COLO829 (cell line): ENCODE measurements around the gene APBA1.
"Not testable (repeated sequence)": the region's sequence is repeated elsewhere in the genome, so short reads cannot be mapped to it uniquely, and the experiment has no call there.

ENCODE experiments used
- DNase-seq: peaks from one replicate; pipeline ENCODE4 v3.0.0; 2012; ENCODE audit warnings: low spot score

APBA1 gene

GRCh38 chr9:69605406-69605805 lies 66.8 kb downstream of the APBA1 start:
- no peak for DNase-seq

GRCh38 chr9:69604568-69605219 lies 67.5 kb downstream of the APBA1 start:
- DNase-seq, result no peak

DNA sequence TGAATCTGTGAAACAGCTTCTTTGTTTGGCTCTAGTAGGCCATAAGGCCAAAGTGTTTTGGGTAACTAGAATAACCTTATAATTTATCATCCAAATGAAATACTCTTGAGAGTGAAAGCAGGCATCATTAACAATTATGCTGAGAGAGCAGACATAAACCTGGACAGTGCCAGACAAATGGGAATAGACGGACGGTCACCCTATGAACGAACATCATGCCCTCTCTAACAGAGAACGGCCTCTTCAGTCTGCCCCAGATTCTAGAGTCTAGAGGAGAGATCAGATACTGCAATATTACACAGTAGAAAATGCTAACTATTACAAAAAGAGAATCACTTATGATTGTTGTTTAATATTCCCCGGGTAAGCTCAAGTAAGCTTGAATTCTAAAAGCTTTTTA lies 68.5 kb downstream of the APBA1 start:
- no peak for DNase-seq

DNA sequence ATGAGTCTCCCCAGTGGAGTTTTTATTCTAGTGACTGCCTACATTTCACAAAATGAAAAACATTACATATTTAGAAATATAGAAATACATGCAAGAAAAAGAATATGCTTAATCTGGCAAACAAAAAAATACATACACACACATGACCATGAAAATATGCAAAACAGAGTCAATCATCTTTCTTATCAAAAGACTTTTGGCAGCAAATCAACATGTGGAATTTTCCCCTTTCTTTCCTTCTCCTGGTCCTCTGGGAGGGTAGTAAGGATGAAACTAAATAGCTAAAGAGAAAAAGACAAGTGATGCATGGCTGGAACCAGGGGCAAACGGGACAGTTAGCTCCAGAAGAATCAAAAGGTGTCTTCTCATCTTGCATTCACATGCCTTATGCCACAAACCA lies 69.4 kb downstream of the APBA1 start:
- DNase-seq, result no peak

- no peak for DNase-seq
Measured at GRCh38 chr9:69601698-69602097, 70.5 kb downstream of the APBA1 start.

DNA sequence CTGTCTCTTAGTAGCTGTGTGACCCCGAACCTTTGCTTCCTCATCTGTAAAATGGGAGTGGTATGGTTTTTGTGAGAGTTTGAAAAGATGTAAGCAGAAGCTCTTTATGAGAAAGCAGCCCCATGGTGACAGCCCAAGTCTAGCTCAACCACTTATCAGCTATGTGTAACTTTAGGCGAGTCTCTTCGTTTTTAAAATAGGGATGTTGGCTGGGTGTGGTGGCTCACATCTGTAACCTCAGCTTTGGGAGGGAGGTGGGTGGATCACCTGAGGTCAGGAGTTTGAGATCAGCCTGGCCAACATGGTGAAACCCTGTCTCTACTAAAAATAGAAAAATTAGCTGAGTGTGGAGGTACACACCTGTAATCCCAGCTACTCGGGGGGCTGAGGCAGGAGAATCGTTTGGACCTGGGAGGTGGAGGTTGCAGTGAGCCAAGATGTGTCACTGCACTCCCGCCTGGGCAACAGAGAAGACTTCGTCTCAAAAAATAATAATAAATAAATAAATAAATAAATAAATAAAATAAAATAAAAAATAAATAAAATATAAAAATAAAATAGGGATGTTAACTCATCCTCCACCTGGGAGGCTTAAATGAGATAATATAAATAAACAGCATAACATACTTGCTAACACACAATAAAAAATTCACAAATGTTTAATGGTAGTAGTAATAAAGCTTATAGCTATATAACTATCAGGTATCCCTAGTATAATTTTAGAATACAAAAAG lies 71.7 kb downstream of the APBA1 start:
- DNase-seq, result no peak

DNA sequence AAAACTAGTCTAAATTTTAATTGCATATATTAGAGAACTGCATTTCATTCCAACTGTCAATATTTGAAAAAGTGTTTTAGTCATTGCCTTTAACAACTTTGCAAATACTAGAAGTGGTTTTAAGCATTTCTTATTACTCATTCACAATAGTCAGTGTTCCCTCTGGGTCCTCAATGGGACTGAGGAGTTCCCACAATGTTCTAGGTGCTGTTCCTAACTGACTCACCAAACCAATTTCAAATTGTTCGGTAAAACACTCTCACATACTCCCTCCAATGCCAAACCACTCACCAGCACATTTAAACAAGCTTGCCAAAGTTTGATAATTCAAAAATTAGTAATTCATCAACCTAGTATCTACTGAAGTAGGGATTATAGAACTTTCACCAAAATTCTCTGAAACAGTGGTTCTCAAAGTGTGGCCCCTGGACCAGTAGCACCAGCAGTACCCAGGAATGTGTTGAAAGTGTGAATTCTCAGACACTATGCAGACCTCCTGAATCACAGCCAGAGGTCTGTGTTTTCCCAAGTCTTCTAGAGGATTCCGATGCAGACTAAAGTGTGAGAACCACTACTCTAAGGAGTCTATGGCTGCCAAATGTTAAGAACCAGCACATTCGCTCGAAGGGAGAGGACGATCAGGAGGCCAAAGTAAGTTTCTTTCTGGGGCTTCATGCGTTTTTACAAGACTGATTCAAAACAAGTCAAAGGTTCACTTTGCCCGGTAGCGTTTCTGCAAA lies 72.8 kb downstream of the APBA1 start:
- no peak for DNase-seq

DNA sequence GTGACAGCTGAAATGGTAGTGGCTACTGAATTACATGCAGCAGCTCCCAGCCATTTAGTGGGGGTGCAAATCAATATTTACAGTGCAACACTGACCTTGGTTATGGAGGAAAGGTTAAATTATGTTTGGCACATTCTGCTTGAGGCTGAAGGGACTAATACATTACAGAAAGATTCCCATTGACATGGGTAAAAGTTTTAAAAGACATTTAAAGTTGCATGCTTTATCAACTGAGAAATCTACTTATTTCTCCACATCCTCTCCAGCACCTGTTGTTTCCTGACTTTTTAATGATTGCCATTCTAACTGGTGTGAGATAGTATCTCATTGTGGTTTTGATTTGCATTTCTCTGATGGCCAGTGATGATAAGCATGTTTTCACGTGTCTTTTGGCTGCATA lies 75.3 kb downstream of the APBA1 start:
- DNase-seq, result not testable (repeated sequence)

DNA sequence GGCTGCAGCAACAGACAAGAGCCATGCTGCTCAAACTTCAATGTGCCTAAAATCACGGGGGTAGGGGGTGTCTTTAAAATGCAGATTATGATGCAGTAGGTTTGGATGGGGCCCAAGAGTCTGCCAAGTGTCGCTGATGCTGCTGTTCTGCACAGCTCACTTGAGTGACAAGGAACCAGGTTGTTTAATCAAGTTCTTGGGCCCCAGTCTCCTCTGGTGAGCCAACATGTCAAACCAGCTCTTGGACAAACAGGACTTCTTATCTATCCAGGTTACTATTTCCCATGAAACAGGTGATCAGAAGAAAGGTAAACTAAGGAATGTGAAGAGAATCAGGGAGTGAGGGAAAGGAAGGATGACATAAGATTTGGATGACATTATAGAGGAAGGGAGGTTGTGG lies 78.0 kb downstream of the APBA1 start:
- no peak for DNase-seq

GRCh38 chr9:69593756-69594155 lies 78.4 kb downstream of the APBA1 start:
- no peak for DNase-seq

DNA sequence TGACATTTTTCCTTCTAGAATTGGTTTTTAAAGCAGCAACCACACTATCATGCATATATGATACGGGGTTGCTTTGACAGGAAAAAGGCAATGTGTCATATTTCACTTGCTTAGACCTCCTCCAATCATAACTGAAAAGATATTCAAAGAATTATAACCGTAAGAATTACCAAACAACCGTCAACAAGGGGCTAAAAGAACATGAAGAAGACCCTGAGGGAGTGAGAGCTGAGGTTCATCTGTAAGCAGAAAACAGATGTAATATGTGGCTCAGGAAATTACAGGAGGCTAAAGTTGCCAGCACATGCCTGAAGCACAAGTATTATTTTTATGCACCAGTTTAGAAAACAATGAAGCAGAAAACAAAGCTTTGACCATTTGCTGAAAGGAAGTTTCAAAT lies 78.9 kb downstream of the APBA1 start:
- DNase-seq, result no peak

- no peak for DNase-seq
Measured at GRCh38 chr9:69590266-69590665, 81.9 kb downstream of the APBA1 start.

DNA sequence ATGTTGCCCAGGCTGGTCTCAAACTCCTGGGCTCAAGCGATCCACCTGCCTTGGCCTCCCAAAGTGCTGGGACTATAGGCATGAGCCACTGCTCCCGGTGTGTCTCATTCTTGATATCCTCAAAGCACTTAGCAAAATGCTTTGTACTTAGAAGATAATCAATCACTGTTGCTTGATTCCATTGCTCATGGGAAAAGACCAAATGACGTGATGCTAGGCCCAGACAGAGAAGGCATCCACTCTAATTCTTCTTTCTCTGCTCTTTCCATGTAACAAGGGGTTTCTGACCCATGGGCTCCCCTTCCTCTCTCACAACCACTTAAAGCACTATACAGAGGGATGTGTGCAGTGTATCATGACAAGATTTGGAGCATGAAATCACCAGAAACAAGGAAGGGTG lies 83.0 kb downstream of the APBA1 start:
- no peak for DNase-seq

GRCh38 chr9:69585571-69585970 lies 86.6 kb downstream of the APBA1 start:
- no peak for DNase-seq

DNA sequence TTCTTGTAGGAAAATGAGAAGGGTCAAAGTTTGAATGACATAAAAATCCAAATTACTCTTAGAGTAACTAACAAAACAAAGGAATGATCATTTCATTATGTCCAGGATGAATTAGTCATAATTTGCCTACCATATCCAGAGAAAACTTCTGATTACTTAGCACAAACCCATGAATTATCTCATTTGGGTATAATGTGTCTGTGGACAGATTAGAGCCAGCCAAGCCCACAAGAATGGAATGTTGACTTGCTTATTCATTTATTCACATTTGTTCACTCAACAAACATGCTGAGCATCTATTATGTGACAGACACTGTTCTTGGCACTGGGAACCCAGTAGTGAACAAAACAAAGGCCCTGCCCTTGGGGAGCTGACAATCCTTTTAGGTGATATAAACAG lies 87.4 kb downstream of the APBA1 start:
- DNase-seq, result no peak

DNA sequence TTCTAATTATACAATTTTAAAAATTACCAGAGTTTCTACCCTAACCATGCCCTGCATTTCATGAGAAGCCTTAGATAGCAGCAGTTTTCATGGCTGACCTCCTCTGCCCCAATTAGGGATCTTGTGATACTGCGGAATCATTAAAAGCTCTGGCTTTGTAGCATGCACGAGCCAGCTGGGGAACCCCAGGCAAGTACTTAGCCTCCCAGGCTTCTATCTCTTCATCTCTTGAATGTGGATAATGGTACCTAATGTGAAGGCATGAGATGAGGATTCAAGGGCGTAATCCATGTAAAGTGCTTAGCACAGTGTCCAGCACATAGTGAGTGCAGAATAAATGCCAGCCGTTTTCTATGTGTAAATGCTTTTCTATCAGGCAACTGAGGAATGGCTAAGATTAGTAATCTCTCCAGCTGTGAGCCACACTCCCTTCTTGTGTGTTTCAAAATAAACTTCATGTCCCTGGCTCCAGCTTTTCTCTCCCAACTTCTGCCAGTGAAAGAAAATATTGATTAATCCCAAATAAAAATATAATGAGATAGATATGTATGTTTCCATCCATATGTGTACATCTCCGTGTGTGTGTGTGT lies 88.4 kb downstream of the APBA1 start:
- no peak for DNase-seq

DNA sequence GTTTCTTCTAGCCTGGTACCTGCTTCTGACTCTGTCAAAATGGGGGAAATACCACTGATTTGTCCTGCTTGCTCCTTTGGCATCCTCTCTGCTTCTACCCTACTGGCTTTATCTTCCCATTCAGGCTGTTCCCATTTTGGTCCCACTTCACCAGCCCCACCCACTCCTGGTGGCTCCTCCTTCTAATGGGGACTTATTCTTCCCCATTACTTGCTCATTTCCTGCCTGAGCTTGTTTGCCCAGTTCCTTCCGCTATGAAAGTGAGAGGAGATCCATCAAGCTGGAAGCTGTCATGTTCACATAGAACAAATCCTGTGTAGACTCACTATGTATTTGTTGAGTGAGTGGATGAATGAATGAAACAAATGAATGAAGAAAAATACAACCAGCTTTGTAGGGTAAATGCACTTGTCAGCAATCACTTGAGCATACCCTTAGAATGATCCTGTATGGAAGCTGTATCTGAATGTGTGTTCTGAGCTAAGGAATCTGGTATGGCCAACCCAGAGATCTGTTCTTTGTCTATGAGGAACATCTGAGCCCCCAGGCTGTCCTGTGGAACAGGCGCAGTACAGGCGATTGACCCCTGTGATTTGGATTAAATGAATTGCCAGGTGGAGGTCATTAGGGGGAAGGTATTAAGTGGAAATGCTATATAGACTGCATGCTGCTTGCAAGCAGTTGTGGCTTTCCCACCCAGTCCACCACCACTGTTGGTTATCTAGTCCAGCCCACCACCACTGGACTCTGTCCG lies 89.5 kb downstream of the APBA1 start:
- no peak for DNase-seq

- DNase-seq, result no peak
Measured at GRCh38 chr9:69582018-69582417, 90.2 kb downstream of the APBA1 start.

GRCh38 chr9:69580582-69581214 lies 91.5 kb downstream of the APBA1 start:
- no peak for DNase-seq

DNA sequence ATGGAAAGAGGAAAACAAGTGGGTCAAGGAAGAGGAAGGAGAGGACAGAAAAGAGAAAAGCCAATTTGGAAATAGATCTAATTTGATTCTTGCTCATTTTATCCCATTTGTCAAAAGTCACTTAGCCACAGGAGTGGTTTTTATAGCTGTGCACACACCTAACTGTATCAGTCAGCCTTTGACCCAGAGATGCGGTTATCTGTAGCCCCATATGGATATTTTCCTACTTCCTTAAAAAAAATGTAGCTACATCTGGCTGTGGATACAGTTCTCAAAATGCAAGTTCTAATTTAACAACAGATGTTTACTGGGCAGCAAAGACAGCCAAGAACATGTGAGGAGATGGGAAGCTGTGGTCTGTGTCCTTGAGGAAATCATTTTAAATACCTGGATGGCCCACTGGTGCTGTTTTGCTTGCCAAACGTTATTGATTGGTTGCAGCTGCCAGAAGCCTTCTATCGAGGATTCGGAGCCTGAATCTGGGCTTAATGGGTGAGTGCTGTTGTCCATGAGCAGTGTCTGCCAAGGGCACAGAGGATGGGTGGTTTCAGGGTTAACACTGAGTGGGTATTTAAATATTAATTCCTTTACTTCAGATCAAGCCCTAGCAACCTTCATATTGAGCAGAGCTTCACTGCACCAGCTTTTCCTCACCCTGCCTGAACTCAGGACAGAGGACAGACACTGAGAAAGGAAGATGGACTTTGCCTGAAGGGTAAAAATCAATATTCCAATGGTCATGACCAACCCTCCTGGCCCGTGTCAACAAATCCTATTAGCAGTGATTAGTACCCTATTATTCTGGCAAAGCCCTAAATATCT lies 92.2 kb downstream of the APBA1 start:
- no peak for DNase-seq
